ENCODE measurements around the gene TRIM65. TPM values are rescaled to one million over a fixed set of nuclear protein-coding genes. Genes with fewer than 3 reads are reported as not detected.
"Not testable (repeated sequence)": the region's sequence is repeated elsewhere in the genome, so short reads cannot be mapped to it uniquely, and the experiment has no call there.

Gene TRIM65
- total RNA-seq, 1 experiment from 2014 or later: 24.1 TPM

GRCh38 chr17:75875182-75875939, 21.4 kb downstream of the TRIM65 start:
- DNase-seq (ENCODE audit: low read depth): no peak

DNA sequence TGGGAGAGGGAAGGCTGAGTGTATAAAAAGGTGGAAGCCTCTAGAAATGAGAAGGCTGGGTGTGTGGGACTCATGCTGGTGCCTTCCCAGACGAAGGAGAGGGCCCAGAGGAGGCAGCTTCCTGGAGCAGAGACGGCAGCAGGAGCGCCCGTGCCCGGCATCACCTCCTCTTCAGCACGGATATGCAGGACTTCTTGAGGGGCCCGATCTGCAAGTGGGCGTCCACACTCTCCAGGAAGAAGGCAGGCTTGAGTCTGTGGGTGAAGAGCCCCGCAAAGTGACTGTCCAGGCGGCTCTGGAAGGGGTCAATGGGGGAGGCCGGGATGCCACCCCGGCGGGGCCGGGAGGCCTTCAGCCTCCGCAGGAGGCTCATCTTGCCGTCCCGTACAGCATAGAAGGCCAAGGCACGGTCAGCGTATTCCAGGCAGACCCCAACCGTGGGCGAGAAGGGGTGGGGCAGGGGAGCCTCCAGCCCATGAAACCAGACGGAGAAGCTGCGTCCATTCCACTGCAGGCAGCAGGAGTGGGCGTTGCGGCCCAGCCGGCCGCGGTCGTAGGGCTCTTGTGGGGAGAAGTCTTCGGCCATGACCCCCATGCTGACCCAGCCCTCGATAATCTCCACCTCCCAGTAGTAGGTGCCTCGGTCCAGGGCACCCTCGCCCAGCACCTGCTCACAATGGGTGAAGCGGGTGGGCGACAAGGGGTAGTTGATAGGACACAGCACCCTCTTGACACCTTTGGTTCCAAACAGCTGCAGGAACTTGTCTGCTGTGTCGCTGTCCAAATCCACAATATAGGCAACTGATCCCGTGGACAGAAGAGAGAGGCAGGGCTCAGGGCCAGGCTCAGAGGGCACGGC, 22.2 kb downstream of the TRIM65 start:
- DNase-seq (ENCODE audit: low read depth): no peak

DNA sequence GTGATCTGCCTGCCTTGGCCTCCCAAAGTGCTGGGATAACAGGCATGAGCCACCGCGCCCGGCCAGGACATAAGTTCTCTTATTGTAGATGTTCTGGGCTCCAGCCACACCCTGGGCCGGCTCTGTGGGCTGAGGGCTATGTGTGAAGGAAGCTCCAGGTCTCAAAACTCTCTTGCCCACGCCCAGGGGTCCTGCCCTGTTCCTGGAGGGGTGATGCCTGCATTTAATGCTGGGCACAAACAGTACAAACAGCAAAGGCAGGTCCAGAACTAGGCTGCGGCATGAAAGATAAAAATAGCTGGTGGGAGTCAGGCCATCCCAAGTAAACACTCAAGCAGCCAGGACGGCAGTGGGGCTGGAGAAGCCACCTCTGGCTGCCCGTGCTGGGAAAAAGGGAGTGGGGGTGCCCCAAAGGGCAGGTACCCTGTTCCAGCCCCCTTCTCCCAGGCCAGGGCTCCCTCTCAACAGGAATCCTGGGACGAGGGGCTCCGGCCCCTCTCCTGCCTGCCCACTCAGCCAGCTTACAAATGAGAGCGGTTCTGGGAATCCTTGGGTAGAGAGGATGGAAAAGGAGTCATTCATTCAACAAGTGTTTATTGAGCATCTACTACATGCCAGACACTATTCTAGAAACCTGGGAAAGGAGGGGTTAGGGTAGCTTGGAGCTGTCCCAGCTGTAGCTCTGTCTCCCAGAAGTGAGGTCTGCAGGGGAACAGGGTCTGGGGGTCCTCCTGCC, 23.0 kb downstream of the TRIM65 start:
- no peak for DNase-seq (ENCODE audit: low read depth)

DNA sequence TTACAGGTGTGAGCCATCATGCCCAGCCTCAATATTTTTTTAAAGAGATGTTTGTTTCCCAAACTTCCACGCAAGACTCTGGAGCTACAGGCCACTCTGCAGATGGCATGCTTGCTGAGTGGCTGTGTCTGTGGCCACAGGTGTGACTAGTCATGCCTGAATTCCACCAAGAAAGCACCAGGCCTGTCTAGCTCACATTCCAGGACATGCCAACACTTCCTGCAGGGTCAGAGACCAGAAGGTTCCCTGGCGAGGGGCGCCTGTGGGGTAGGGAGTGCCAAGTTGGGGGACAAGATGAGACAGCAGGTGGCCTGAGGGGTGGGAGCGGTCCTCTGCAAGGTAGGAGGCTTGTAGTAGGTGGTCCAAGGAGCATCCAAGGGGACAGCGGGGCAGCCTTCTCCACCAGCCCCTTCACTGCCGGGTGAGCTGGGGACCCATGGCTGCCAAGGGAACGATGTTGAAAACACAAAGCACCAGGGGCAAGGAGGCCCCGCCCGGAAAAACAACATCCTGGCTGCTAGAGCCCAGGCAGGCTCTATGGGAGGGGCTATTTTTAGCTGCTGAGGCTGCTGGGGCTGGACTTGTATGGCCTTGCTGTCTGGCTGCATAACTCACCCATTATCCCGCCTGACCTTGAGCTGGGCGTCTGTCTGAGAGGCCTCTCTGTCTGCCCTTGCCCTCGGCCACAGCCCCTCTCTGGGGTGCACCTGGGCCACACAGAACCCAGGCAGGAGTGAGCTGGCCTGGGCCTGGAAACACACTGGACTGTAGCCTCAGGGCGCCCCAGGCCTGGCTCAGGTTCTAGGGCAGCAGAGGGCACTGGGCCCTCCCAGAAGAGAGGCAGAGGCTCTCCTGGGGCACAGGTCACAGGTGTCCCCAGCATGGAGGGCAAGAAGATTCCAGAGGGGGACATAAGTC, 24.1 kb downstream of the TRIM65 start:
- DNase-seq (ENCODE audit: low read depth): peak; percentile 78

- DNase-seq (ENCODE audit: low read depth): not testable (repeated sequence)
These were observed 26.5 kb downstream of the TRIM65 start for GRCh38 chr17:75870228-75870627.

DNA sequence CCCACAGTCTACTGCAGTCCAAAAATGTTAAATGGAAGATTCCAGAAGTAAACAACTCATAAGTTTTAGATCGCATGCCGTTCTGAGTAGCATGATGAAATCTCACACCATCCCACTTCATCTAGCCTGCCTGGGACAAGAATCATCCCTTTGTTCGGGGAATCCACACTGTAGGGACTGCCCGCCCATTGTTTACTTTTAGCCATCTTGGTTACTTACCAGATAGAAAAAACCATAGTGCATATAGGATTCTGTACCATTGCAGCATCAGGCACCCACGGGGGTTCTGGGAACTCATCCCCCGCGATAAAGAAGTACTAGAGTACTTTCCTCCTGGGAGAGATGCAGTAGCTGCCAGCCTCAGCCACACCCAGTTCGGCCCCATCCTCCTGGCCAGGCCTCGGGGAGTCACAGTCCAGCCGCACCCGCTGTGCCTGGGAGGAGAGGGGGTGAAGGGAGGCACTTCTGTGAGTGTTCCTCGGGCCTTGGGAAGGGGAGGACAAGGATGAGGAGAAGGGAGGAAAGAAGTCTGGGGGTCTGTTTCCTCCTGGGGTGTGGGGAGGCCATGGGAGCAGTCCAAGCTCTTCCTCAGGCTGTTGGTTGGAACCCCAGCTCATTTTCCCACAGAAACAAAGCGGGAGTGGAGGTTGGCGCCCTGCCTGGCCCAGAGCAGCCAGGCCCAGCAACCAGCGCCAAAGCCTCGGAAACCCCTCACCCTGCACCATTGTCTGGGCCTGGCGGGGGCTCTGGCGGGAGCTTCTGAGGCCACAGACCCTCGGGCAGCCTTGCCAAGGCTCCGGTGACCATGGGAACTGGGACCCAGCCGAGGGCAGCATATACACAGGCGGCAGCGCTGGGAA, 27.2 kb downstream of the TRIM65 start:
- DNase-seq (ENCODE audit: low read depth): peak; percentile 63

GRCh38 chr17:75868730-75869281, 27.9 kb downstream of the TRIM65 start:
- DNase-seq (ENCODE audit: low read depth): not testable (repeated sequence)

- DNase-seq (ENCODE audit: low read depth): not testable (repeated sequence)
These were observed 31.2 kb downstream of the TRIM65 start for GRCh38 chr17:75865404-75866188.

GRCh38 chr17:75864887-75865286, 31.9 kb downstream of the TRIM65 start:
- DNase-seq (ENCODE audit: low read depth): not testable (repeated sequence)

DNA sequence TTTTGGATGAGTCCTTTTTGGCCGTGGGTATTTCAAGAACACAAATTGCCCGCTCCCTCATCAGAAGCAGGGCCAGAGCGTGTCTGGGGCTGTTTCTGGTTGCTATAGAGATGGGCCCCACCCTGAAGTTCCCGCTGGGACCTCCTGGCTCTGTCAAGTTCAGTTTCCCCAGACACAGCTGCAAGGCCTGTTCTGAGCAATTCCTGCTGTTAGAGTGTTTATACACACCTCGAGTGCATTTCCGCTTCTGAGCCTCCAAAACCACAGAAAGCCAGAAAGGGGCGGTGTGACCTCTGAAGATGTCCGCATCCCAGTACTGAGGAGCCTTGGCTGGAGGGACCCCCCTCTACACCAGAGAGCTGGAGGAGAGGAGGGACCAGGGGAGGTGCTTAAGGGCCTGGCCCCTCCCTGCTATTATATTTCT, 32.3 kb downstream of the TRIM65 start:
- peak; percentile 68 for DNase-seq (ENCODE audit: low read depth)

DNA sequence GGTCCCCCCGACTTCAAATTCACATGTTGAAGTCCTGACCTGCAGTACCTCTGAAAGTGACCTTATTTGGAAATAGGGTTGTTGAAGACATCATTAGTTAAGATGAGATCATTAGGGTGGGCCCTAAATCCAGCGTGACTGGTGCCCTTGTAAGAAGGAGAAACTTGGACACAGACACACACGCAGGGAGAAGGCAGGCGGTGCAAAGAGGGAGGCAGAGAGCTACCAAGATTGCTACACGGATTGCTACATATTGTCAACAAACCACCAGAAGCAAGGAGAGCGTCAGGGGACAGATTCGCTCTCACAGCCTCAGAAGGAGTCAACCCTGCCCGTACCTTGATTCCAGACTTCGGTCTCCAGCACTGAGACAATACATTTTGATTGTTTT, 34.8 kb downstream of the TRIM65 start:
- no peak for DNase-seq (ENCODE audit: low read depth)

DNA sequence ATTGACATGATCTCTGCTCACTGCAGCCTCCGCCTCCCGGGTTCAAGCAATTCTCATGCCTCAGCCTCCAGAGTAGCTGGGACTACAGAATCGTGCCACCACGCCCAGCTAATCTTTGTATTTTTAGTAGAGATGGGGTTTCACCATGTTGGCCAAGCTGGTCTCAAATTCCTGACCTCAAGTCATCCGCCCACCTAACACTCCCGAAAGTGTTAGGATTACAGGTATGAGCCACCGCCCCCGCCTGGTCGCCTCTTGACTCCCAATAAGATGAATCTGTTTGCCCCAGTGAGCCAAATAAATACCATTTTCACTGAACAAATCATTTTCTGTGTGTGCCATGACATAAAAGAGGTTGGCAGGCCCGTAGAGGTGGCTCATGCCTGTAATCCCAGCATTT, 37.4 kb downstream of the TRIM65 start:
- DNase-seq (ENCODE audit: low read depth): not testable (repeated sequence)

DNA sequence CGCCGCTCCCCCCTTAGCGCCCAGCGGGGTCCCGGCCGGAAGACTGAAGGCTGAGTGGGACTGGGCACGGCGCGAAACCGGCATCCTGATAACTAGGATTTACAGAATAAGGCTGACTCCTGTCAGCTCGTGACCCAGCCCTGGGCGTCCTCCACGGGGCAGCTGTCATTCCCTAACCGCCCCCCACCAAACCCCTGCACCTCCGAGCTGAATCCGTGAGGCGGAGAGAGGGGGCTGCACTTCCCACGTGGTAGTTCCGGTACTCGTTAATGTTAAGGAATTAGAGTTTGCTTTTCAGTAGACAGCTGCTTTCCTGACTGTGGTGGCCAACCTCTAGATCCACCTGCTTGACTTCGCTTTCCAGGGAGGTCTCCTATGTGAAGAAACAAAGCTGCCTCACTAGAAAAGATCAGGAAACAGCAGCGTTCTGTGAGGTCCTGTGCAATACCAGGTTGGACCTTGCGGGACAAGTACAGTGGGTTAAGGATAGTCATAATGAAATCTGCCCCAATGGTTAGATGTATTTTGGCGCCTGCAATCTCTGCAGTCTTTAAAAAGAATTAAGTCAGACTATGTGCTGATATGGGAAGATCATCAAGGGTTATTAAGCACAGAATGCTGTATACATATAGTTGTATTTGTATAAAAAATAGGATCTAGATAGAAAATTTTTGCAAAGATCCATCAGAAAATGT, 40.5 kb downstream of the TRIM65 start:
- no peak for DNase-seq (ENCODE audit: low read depth)

DNA sequence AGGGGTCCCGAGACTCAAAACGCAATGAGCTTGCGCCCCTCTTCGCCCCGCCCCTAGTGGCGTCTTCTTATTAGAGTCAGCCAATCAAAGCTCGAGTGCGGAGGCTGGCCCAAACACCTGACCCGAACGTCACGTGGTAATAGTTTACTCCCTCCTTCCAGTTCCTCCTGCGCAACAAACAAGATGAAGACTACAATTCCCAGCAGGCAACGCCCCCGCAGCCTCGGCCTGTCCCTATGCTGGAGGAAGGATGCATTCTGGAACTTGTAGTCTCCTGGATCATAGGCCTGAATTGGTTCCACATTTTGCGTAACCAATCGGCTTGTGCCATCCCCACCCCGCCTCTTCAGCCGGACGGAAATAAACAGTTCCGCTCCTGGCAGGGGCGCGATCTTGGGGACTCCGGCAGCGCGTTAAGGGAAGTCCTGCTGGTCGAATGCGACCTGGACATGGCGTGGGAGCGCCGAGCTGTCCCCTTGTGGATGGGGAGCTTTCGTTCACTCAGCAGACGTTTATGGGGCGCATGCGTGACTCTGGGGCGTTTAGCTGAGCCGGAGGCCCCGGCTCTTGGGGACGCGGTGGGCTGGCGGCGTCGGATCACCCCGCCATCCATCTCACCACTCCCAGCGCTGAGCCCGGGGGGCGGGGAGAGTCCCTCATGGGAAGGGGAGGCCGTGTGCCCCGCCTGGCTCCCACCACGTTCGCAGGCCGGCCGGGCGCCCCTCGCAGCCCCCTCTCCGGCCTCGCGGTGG, 41.3 kb downstream of the TRIM65 start, which contains the start of gene WBP2:
Gene WBP2 (minus strand): TSS at position 26 of the 752 bp plus-strand sequence. CDS start 38 bp downstream, outside the sequence.
- DNase-seq (ENCODE audit: low read depth): peak; percentile 100

DNA sequence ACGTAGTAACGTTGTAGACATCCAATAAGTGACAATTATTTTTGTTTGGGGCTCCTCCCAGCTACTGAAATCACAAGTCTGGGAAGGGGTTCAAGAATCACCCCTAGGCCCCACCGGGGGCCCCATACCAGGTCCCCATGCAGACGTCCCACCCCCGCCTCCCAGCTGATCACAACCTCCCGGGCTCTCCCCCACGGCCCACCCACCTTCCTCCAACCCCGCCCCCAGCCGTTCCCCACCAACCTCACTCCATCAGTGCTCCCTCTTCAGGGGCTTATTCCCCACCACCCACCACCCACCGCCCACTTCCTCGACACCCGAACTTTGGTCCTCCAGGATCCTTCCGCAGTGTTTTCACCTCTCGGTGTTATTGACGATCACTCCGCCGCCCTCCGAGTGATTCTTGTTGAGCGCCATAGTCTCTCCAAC, 41.9 kb downstream of the TRIM65 start:
- no peak for DNase-seq (ENCODE audit: low read depth)

DNA sequence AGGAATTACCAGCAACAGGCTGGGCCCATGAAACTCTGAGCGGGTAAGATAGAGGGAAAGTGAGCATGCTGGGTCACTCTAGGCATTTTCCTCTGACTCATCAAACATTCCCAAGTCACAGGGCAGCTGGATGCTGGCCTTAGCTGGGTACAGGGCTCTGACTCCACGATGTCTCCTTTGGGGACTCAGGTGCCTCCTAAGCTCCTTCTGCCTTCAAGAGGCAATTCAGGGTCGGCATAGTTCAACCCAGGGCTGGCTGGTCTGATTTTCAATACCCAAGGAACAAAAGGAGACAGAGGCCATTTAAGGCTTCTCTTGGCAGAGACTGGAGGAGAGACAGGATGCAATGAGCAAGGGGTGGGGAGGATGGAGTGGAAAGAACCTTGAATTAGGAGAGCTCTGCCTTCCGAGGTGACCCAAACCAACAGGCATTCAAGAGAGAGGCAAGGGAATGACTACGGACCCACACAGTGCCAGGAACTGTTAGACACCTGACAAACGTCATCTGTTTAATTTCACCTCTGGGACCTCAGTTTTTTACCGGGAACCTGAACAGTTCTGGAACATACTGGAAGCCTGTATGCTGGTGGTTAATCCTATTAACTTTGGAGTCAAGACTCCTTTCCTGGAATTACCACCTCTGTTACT, 42.5 kb downstream of the TRIM65 start:
- peak; percentile 84 for DNase-seq (ENCODE audit: low read depth)

- peak; percentile 85 for DNase-seq (ENCODE audit: low read depth)
These were observed 43.3 kb downstream of the TRIM65 start for GRCh38 chr17:75853433-75853832.
